HuH-7.5 (cell line): ENCODE results near the gene TRIM41.
"Not testable (repeated sequence)": the region's sequence is repeated elsewhere in the genome, so short reads cannot be mapped to it uniquely, and the experiment has no call there.

Source experiments
- DNase-seq: peaks from one replicate; pipeline ENCODE4 v3.0.0; 2011; ENCODE audit warnings: low spot score

The TRIM41 gene

GRCh38 chr5:181255836-181256578 is 32.9 kb downstream of the TRIM41 start:
- no peak for DNase-seq

GRCh38 chr5:181258576-181258975 is 35.5 kb downstream of the TRIM41 start:
- no peak for DNase-seq

GRCh38 chr5:181259283-181259682 is 36.2 kb downstream of the TRIM41 start:
- DNase-seq: no peak

- DNase-seq: no peak
Measured at GRCh38 chr5:181259974-181260719, 37.1 kb downstream of the TRIM41 start.

GRCh38 chr5:181260720-181261319 is 37.7 kb downstream of the TRIM41 start, which contains the start of gene TRIM52:
Gene TRIM52 (minus strand): TSS chr5:181261143. CDS start chr5:181260813, 330 bp downstream.
- DNase-seq: peak; percentile 77

- DNase-seq: peak; percentile 51
Measured at GRCh38 chr5:181261320-181262049, 38.4 kb downstream of the TRIM41 start.

GRCh38 chr5:181263633-181264032 is 40.6 kb downstream of the TRIM41 start:
- no peak for DNase-seq

GRCh38 chr5:181265092-181265671 is 42.1 kb downstream of the TRIM41 start:
- DNase-seq: no peak

GRCh38 chr5:181267291-181267904 is 44.3 kb downstream of the TRIM41 start:
- not testable (repeated sequence) for DNase-seq

- DNase-seq: not testable (repeated sequence)
Measured at GRCh38 chr5:181267907-181268306, 44.8 kb downstream of the TRIM41 start.

- DNase-seq: no peak
Measured at GRCh38 chr5:181271081-181271480, 48.0 kb downstream of the TRIM41 start.

GRCh38 chr5:181273433-181273744 is 50.3 kb downstream of the TRIM41 start:
- DNase-seq: not testable (repeated sequence)

- DNase-seq: no peak
Measured at GRCh38 chr5:181280251-181280762, 57.2 kb downstream of the TRIM41 start.

- DNase-seq: peak; percentile 85
Measured at GRCh38 chr5:181281077-181281983, 58.2 kb downstream of the TRIM41 start.

GRCh38 chr5:181281984-181282316 is 58.9 kb downstream of the TRIM41 start:
- DNase-seq: no peak

- DNase-seq: not testable (repeated sequence)
Measured at GRCh38 chr5:181282415-181282814, 59.3 kb downstream of the TRIM41 start.

- DNase-seq: no peak
Measured at GRCh38 chr5:181282874-181283273, 59.8 kb downstream of the TRIM41 start.

GRCh38 chr5:181283347-181283746 is 60.3 kb downstream of the TRIM41 start:
- DNase-seq: no peak

GRCh38 chr5:181283841-181284755 is 61.0 kb downstream of the TRIM41 start:
- not testable (repeated sequence) for DNase-seq
